Naive B cell (primary cell): ENCODE results near the gene ERC2. TPM values are rescaled to one million over a fixed set of nuclear protein-coding genes. Genes with fewer than 3 reads are reported as not detected.
A peak's percentile ranks its signal among the peaks of the same experiment; 100 is the strongest.

Source experiments
- ATAC-seq, 2 donors: fragments of 150-1000 bp; cut with Tn5 transposase; 2 replicates each; pipeline ENCODE4 v1.10.0; 2021; ENCODE audit warnings: low read depth in 2 of 2, mild to moderate bottlenecking in 2 of 2, moderate library complexity in 2 of 2
- DNase-seq: peaks from one replicate; pipeline ENCODE4 v3.0.0; 2022
- H3K27ac Mint-ChIP-seq, 6 donors: one replicate each; pipeline ENCODE4 v1.8.0; 2020 to 2022; ENCODE audit warnings: mild to moderate bottlenecking in 6 of 6, mixed read lengths in 6 of 6, moderate library complexity in 5 of 6, inconsistent platforms in 2 of 6
- H3K27me3 Mint-ChIP-seq, 3 donors: one replicate each; pipeline ENCODE4 v1.8.0; 2021 to 2022; ENCODE audit warnings: mixed read lengths in 3 of 3, mild to moderate bottlenecking in 1 of 3
- H3K36me3 Mint-ChIP-seq, 2 donors: one replicate each; pipeline ENCODE4 v1.8.0; 2020 to 2022; ENCODE audit warnings: mixed read lengths in 2 of 2, inconsistent platforms in 1 of 2, mild to moderate bottlenecking in 1 of 2
- H3K4me1 Mint-ChIP-seq, 3 donors: one replicate each; pipeline ENCODE4 v1.8.0; 2020 to 2022; ENCODE audit warnings: mixed read lengths in 3 of 3, inconsistent platforms in 1 of 3, mild to moderate bottlenecking in 1 of 3, moderate library complexity in 1 of 3
- H3K4me3 Mint-ChIP-seq, 8 donors: one replicate each; pipeline ENCODE4 v1.8.0; 2020 to 2022; ENCODE audit warnings: mild to moderate bottlenecking in 8 of 8, mixed read lengths in 8 of 8, moderate library complexity in 8 of 8, inconsistent platforms in 2 of 8
- H3K9me3 Mint-ChIP-seq, 7 donors: one replicate each; pipeline ENCODE4 v1.8.0; 2020 to 2022; ENCODE audit warnings: mixed read lengths in 7 of 7, mild to moderate bottlenecking in 5 of 7, inconsistent platforms in 2 of 7, moderate library complexity in 1 of 7
- polyA plus RNA-seq, 6 donors: library from polyadenylated mRNA; unstranded; fragments of 300-500 nt; fragmentation: Illumina TruSeq; gene quantifications; one replicate each; pipeline ENCODE4 v1.2.3, GENCODE V29; 2021; ENCODE audit warnings: low read depth in 6 of 6

Gene ERC2
- polyA plus RNA-seq, 6 donors from 2014 or later = not detected

DNA sequence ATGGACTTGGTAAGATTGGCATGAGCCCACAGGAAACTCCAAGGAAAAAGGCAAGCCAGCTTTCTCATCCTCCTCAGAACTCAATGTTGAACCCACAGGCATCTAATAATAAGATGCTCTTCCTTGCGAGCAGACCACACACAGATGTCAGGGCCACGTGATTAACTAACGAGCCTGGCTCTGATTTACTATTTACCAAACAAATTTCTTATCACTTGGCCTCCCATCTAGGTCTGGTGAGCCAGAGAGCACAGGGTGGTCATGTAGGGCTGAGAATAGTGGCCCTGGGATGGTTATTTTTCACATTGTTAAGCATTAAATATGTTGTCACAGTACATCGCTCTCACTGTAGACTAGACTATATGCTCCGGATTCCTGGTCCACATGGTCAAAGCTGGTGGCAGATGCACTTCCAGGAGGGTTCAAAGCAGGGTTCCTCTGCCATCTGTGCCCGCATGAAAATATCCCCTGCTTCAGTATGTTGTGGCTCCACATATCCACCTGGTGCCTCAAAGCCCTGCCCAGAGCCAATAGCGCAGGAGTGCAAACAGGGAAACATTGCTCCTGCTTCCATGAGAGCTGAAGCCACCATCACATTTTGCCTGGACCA lies 508.7 kb downstream of the ERC2 start:
- no peaks in the 10 kb centered on the region for H3K27me3 Mint-ChIP-seq
- no peak overlapping the region for H3K4me3 Mint-ChIP-seq
- H3K36me3 Mint-ChIP-seq = no peaks in the 10 kb centered on the region
- H3K4me1 Mint-ChIP-seq = no peaks in the 10 kb centered on the region
- DNase-seq (no peak), ATAC-seq (no peak)
- peaks cover 0 to 16% (median 3%) of the 10 kb centered on the region in 7 donors for H3K9me3 Mint-ChIP-seq
- no peak overlapping the region for H3K27ac Mint-ChIP-seq

DNA sequence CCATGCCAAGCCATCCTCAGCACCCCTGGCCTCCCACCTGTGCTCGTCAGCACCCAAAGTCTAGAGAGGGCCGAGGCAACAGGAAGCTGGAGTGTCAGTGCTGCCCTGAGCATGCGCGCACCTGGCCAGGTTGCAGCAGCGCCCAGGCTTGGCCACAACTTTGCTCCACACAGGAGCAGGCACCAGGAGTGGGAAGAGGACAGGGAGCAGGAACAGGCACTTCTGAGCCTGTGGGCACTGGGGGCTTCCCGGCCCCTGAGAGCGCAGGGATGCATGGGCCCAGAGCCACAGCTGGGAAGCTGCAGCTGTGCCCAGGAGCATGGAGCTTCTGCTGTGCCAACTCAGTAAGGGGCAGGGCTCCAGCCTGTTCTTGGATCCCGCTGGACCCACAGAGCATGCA lies 509.7 kb downstream of the ERC2 start:
- no peaks in the 10 kb centered on the region for H3K36me3 Mint-ChIP-seq

DNA sequence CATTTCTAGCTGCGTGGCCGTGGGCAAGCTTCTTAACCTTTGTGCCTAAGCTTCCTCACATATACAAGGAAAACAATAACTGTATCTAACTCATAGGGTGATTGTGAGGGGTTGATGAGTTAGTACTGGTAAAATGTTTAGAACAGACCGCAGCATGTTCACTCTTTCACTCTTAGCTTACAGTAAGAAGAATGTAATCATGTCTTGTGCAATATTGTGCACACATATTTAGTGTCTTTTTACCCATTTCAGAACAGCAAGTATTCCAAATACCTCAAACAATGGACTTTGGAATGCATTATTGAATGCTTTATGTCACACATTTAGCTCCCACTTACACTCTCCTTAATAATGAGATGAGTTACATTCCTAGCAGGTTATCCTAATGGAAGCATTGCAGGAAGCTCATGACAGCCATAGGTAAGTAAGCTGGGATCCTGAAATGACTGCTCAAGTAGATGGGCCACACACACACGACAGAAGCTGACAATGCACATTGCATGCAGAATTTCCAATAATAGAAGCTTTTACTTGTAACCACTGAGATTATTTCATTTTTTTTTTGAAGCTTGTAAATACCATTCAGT lies 512.3 kb downstream of the ERC2 start:
- H3K9me3 Mint-ChIP-seq = peaks cover 0 to 12% (median 3%) of the 10 kb centered on the region in 7 donors
- ATAC-seq = no peak
- no peak for DNase-seq
- no peaks in the 10 kb centered on the region for H3K36me3 Mint-ChIP-seq
- no peak overlapping the region for H3K27ac Mint-ChIP-seq
- H3K4me3 Mint-ChIP-seq = no peak overlapping the region
- H3K27me3 Mint-ChIP-seq = no peaks in the 10 kb centered on the region
- H3K4me1 Mint-ChIP-seq = no peaks in the 10 kb centered on the region

More for the DNA sequence above, 509.7 kb downstream of the ERC2 start:
- Mint-ChIP-seq H3K27me3 (no peaks in the 10 kb centered on the region), H3K27ac (no peak overlapping the region), H3K4me1 (no peaks in the 10 kb centered on the region), H3K4me3 (no peak overlapping the region), H3K9me3 (peaks cover 0 to 16% (median 3%) of the 10 kb centered on the region in 7 donors)
- DNase-seq (no peak), ATAC-seq (no peak)

DNA sequence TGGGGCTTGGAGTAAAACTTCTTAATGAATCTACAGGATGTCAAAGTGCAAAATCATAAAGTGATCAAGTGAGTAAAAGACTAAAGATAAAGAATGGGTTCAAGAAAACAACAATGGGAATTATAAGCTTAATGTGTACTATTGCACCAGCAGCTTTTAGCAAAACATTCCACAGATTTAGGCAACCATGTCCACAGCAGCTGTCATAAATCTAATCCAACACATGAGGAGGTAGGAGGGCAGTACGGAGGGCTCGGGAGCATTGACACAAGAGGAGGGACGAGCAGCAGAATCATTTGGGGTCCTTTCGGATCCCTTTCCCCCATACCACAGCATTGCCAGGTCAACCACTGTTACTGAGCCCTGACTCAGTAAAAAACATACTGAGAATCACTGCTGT lies 516.9 kb downstream of the ERC2 start:
- peaks cover 0 to 2% (median 0%) of the 10 kb centered on the region in 7 donors for H3K9me3 Mint-ChIP-seq
- no peaks in the 10 kb centered on the region for H3K27me3 Mint-ChIP-seq
- DNase-seq (no peak), ATAC-seq (no peak)
- H3K4me1 Mint-ChIP-seq = no peaks in the 10 kb centered on the region
- H3K36me3 Mint-ChIP-seq = no peaks in the 10 kb centered on the region
- no peak overlapping the region for H3K4me3 Mint-ChIP-seq
- H3K27ac Mint-ChIP-seq = no peak overlapping the region

DNA sequence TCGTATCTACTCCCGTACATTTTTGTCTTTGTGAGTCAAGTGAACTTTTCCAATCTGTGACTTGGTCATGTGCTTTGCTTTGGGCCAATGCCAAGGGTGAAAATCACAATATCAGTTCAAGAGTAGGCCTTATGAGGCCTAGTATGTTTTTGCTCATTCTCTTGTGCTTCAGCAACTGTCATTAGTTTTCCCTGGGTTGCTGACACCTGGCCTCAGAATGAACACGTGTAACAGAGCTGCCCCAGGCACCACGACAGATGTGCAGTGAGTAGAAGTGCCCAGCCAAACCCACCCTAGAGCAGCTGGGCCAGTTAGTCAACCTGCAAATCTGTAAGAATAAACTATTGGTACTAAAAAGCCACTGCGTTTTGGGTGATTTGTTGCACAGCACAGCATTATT lies 520.9 kb downstream of the ERC2 start:
- Mint-ChIP-seq H3K4me1 (no peaks in the 10 kb centered on the region), H3K4me3 (no peak overlapping the region)
- DNase-seq = no peak

DNA sequence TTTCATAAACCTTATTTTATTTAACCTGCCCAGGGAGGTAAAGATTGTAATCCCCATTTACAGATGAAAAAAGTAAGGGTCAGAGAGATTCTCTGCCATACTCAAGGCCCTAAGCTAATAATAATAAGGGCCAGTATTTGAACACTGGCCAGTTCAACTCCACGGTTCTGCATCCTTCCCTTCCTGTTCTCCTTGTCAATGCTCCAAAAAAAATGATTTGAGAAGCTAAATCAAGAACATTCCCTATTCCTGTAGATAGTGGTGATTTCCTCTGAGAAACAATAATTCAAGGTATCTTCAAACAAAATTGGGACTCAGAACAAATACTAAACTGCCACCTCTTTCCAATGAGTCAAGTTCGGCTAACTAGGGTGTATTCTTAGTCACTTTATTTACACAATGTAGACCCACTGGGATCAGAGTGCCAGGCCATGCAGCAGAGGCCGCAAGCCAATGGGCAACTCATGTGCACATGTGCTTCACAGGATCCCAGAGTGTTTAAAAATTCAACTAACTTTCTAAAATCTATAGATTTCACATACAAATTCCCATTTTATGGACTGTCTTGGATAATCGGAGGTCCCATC lies 521.6 kb downstream of the ERC2 start:
- H3K9me3 Mint-ChIP-seq = no peaks in the 10 kb centered on the region
- H3K27me3 Mint-ChIP-seq = no peaks in the 10 kb centered on the region
- H3K4me1 Mint-ChIP-seq = no peaks in the 10 kb centered on the region
- ATAC-seq = no peak
- no peak overlapping the region for H3K27ac Mint-ChIP-seq
- no peaks in the 10 kb centered on the region for H3K36me3 Mint-ChIP-seq
- no peak for DNase-seq
- no peak overlapping the region for H3K4me3 Mint-ChIP-seq

More for the DNA sequence above, 520.9 kb downstream of the ERC2 start:
- Mint-ChIP-seq H3K27me3 (no peaks in the 10 kb centered on the region), H3K9me3 (no peaks in the 10 kb centered on the region), H3K36me3 (no peaks in the 10 kb centered on the region), H3K27ac (no peak overlapping the region)
- ATAC-seq = no peak

DNA sequence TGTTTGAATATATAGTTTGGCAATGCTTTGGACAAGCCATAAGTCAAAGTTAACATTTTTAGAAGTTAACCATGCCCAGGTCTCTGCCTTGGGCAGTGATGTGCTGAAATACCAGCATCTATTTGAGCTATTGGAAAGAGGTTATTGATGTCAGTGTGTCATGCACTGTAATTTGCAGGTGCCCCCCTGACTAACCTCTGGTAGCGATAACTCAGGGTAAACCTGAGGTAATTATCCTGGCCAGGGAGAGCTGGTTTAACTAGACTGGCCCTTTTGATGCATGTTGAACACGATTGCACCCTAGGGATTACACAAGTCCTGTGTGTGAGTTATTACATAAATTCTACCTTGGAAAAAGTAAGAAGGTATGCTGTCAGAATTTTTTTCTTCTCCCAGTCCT lies 525.4 kb downstream of the ERC2 start:
- Mint-ChIP-seq H3K27ac (no peak overlapping the region), H3K27me3 (no peaks in the 10 kb centered on the region), H3K9me3 (peaks cover 0 to 1% (median 0%) of the 10 kb centered on the region in 7 donors), H3K36me3 (no peaks in the 10 kb centered on the region), H3K4me3 (no peak overlapping the region), H3K4me1 (no peaks in the 10 kb centered on the region)
- ATAC-seq = no peak
- no peak for DNase-seq

DNA sequence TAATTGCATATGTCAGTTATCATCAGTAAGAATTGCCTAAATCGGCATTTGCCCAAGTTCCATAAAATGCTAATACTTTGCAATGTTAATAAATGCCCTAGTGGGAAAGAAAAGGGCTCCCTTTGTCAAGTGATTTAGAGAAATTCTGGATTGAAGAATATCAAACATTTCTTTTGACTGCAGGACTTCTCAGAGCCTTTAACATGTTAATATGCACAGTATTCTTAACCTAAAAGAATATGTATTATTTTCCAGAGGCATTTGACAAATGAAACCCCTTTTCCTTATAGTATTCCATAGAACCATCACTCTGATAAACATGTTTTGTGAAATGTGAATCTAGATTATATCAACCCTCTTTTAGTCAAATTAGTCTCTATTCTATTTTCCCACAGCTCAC lies 529.0 kb downstream of the ERC2 start:
- no peaks in the 10 kb centered on the region for H3K27me3 Mint-ChIP-seq
- H3K4me3 Mint-ChIP-seq = no peak overlapping the region
- no peak for ATAC-seq
- no peaks in the 10 kb centered on the region for H3K36me3 Mint-ChIP-seq
- H3K4me1 Mint-ChIP-seq = no peaks in the 10 kb centered on the region
- no peak overlapping the region for H3K27ac Mint-ChIP-seq
- peaks cover 0 to 5% (median 1%) of the 10 kb centered on the region in 7 donors for H3K9me3 Mint-ChIP-seq
- no peak for DNase-seq

DNA sequence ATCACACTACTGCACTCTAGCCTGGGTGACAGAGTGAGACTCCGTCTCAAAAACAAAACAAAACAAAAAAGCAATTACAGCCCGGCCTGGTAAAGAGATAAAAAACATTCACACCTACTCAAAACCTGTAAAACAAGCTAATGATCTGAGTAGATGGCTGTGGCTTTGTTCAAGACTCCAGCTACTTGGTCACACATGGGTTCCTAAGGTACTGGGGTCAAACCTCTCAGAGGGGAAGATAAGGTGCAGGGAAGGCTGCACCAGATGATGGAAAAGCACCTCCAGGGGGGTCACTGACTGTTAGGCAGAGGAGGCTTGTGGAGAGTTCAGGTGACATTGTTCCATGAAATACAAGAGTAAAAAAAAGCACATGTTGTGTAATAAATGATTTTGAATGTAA lies 531.0 kb downstream of the ERC2 start:
- H3K4me1 Mint-ChIP-seq = no peaks in the 10 kb centered on the region
- no peaks in the 10 kb centered on the region for H3K36me3 Mint-ChIP-seq
- DNase-seq (no peak), ATAC-seq (no peak)
- peaks cover 0 to 5% (median 3%) of the 10 kb centered on the region in 7 donors for H3K9me3 Mint-ChIP-seq
- H3K27ac Mint-ChIP-seq = peak overlapping the region in 1 of 6 donors; percentile 82
- no peak overlapping the region for H3K4me3 Mint-ChIP-seq
- no peaks in the 10 kb centered on the region for H3K27me3 Mint-ChIP-seq

DNA sequence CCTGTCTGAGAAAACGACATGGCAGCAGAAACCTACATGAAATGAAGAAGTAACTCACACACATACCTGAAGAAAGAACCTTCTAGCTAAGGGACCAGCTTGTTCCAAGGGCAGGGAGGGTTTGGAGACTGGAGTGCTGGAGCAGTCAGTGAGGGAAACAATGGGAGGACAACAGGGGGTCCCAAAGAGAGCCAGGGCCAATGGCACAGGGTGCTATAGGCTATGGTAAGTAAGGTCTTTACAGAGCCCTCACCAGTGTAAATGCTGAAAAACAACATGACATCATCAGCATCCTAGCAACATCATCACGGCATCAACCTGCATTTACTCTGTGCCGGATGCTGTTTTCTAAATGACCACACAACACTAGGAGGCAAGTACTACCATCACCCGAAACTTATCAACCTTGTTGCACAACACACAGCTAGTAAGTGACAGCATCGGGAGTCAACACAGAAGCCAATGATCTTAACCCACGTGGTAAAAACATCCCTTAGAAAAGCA lies 531.7 kb downstream of the ERC2 start:
- H3K27ac Mint-ChIP-seq = no peak overlapping the region
- no peaks in the 10 kb centered on the region for H3K27me3 Mint-ChIP-seq
- DNase-seq = no peak
- no peaks in the 10 kb centered on the region for H3K4me1 Mint-ChIP-seq
- H3K9me3 Mint-ChIP-seq = peaks cover 0 to 7% (median 3%) of the 10 kb centered on the region in 7 donors
- H3K4me3 Mint-ChIP-seq = no peak overlapping the region
- no peak for ATAC-seq
- no peaks in the 10 kb centered on the region for H3K36me3 Mint-ChIP-seq

DNA sequence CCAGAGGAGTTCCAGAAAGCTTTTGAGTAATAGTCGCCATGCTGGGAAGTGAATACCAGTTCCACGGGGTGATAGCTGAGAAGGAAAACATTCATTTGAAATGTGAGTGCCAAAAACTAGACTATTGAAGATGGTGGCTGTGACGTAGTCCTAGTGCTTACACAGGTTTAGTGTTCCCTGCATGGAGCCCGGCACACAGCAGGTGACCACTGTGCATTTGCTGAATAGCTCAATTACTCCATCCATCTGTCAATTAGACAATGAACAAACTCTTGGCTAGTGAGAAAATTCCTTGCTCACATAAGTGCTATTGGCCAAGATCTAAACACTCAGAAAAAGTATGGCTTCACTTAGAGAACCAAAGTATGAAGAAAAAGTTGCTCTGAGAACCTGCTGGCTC lies 533.0 kb downstream of the ERC2 start:
- peaks cover 0 to 11% (median 6%) of the 10 kb centered on the region in 7 donors for H3K9me3 Mint-ChIP-seq
- H3K36me3 Mint-ChIP-seq = no peaks in the 10 kb centered on the region
- H3K4me1 Mint-ChIP-seq = no peaks in the 10 kb centered on the region
- no peak overlapping the region for H3K27ac Mint-ChIP-seq
- DNase-seq (no peak), ATAC-seq (no peak)
- H3K27me3 Mint-ChIP-seq = no peaks in the 10 kb centered on the region
- H3K4me3 Mint-ChIP-seq = no peak overlapping the region

DNA sequence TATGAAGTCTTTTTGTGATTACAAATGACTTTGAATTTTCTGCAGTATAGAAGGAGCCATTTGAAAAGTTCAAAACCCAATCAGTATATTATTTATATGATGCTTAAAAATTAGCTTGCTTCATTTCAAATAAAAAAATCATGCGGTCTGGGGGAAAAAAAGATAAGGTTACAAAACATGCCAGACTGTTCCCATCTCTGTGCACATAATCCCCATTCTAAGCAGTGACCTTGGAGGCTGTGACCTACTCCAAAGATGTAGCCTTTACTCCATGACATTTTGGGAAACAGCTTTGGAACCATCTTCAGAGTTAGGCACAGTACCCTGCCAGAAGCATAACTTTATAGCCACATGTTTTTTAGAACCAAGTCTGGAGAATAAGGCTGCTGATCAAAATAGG lies 533.5 kb downstream of the ERC2 start:
- no peaks in the 10 kb centered on the region for H3K27me3 Mint-ChIP-seq
- DNase-seq (no peak), ATAC-seq (no peak)
- H3K4me3 Mint-ChIP-seq = no peak overlapping the region
- no peaks in the 10 kb centered on the region for H3K4me1 Mint-ChIP-seq
- no peak overlapping the region for H3K27ac Mint-ChIP-seq
- no peaks in the 10 kb centered on the region for H3K36me3 Mint-ChIP-seq
- peaks cover 0 to 11% (median 6%) of the 10 kb centered on the region in 7 donors for H3K9me3 Mint-ChIP-seq

DNA sequence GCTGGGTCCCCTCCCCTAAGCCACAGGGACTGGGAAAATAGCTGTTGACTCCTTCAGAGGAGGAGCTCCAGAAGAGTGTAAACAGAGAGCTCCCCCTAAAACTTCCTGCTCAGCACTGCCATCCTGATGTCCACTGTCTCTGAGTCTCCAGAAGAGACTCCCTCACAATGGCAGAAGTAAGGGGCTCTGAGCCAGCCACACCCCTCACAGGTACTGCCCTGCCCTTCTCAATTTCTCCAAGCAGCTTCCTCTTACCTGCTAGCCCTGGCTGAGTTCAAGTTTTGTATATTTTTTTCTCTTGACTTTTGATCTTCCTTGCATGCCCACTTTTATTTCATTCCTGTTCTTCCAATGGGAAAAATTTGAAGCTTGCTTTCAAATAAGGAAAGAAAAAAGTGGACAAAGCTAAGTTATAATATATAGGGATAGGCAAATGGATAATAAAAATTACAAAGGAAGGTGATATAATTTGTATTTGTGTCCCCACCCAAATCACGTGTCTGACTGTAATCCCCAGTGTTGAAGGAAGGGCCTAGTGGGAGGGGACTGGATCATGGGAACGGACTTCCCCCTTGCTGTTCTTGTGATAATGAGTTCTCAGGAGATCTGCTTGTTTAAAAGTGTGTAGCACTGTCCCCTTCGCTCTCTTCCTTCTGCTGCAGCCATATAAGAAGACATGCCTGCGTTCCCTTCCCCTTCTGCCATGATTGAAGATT lies 539.0 kb downstream of the ERC2 start:
- H3K9me3 Mint-ChIP-seq = peaks cover 0 to 10% (median 4%) of the 10 kb centered on the region in 7 donors
- H3K4me1 Mint-ChIP-seq = no peaks in the 10 kb centered on the region

DNA sequence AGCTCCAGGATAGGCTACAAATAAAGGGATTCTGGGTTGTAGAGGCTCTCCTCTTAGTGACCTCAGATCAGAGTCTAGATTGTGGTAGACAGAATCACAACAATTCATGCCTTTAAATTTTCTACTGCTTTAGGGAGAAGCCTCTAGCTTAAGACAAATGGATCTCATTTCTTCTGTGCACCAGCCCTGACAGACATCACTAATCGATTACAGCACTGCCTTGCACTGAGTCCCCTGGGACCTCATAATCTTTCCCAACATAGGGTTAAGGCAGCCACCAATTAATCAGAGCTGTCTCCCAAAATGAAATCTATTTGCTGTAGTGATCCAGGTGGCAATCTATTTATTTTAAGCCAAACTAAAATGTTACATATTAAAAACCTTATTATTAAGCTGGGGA lies 544.6 kb downstream of the ERC2 start:
- DNase-seq (no peak), ATAC-seq (no peak)
- H3K36me3 Mint-ChIP-seq = no peaks in the 10 kb centered on the region
- no peak overlapping the region for H3K4me3 Mint-ChIP-seq
- H3K27ac Mint-ChIP-seq = no peak overlapping the region
- no peaks in the 10 kb centered on the region for H3K4me1 Mint-ChIP-seq
- peaks cover 0 to 6% (median 0%) of the 10 kb centered on the region in 7 donors for H3K9me3 Mint-ChIP-seq
- no peaks in the 10 kb centered on the region for H3K27me3 Mint-ChIP-seq

More for the DNA sequence above, 539.0 kb downstream of the ERC2 start:
- DNase-seq (no peak), ATAC-seq (no peak)
- Mint-ChIP-seq H3K4me3 (no peak overlapping the region), H3K36me3 (no peaks in the 10 kb centered on the region), H3K27me3 (no peaks in the 10 kb centered on the region), H3K27ac (no peak overlapping the region)
